Fibroblast of skin of left biceps (primary cell): ENCODE data around the gene ALDH1A1.
A peak's percentile ranks its signal among the peaks of the same experiment; 100 is the strongest.
"Not testable (repeated sequence)": the region's sequence is repeated elsewhere in the genome, so short reads cannot be mapped to it uniquely, and the experiment has no call there.

ENCODE experiments used
- DNase-seq, 2 experiments: peaks; one replicate each; pipeline ENCODE4 v3.0.0-alpha.2; 2013; ENCODE audit warnings: low read depth in 2 of 2

ALDH1A1 gene

DNA sequence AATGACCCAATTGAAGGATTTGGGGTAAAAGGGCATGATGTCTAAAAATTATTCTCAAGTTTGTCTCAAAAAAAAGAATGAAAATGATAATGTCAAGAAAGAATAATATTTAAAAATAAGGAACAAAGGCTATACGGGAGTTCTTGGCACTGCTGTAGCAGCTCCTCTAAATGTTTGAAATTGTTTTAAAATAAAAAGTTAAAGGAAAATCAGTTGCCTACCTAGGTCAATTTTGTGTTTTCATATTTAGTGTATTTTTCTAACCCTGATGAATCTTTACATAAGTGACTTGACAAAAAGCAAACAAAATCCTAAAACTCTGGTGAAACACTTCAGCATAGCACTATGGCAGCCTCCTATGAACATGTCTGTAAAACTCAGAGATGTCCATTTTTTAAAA is 56.4 kb downstream of the ALDH1A1 start:
- no peak for DNase-seq

DNA sequence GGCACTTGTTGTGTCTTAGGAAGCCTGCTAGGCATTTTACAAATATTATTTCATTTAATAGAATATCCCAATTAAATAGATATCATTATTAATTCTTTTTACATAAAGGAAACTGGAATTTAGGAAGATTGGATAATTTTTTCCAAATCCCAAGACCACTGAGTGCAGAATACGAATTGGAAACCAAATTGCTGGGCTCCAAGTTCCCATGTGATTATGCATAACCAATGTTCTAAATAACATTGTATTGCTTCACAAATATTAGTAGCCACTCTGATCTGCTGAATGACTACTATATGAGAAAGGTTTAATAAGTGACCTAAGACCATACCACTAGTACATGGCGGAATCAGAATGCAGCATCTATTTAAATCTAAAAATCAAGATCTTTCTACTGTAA is 57.7 kb downstream of the ALDH1A1 start:
- DNase-seq, result no peak

DNA sequence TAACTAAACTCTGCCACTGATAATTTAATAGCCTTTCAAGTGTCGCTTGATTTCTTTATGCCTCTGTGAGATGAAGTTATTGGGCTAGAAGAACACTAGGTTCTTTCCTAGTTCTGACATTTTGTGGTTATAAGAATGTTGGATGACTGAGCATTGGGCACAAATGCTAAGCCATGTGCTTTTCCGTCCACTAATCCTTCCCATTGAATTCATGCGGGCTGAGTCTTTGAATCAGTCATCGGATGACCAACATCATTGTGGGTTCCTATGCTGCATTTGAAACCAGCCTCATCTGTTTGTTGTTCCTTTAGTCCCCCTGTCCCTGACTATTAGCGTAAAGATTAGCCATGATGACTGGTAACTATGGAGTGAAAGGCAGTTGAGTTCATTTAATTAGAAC is 58.5 kb downstream of the ALDH1A1 start:
- no peak for DNase-seq

DNA sequence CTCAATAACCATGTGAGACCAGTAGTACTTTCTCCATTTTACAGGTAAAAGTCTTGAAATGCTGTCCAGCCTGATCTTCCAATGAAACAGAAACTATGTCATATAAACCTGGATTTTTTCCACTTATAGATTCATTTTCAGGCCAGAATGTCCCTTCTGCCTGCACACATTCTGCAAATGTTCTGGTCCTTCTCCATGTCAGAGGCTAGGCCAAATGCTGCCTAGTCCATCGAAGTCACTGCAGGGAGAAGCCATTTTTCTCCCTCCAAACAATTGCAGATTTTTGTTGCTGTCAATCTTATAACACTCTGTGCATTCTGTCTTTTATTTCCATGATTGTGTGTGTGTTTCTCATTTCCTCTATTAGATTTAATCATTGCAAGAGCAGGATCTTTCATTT is 59.4 kb downstream of the ALDH1A1 start:
- DNase-seq, result no peak

DNA sequence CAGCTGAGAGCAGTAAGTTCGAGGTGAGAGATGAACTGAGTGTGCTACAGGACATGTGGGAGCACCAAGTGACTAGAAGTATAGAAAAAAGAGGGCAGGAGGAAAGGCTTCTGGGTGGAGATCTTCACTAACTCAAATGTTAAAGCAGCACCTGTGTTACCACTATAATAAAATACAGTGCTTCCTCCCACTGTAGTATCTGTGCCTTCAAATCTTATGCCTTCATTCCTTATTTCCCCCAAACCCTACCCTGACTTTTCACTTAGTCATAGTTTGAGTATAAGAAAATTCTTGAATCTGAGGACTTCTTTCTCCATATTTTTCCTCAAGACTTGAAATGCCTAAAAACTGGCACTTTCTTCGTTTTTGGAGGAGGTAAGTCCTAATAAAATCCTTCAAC is 61.8 kb downstream of the ALDH1A1 start:
- no peak for DNase-seq

DNA sequence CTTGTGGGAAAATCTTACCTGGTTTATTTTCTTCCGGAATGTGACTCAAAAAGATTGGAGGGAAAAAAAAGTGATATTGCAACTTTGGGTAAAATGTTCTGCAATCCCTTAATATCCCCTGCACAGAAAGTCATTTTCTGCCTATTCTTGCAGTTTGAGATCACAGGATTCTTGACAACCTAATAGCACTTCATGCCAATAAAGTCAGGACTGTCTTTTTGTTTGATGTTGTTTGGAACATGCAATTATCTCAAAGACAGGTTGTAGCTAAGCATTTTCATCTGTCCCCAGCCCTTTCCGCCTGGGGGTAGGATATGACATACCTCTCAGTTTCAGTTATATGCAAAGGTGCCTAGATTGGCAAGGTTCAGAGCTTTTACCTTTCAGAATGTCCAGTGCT is 63.9 kb downstream of the ALDH1A1 start:
- no peak for DNase-seq

DNA sequence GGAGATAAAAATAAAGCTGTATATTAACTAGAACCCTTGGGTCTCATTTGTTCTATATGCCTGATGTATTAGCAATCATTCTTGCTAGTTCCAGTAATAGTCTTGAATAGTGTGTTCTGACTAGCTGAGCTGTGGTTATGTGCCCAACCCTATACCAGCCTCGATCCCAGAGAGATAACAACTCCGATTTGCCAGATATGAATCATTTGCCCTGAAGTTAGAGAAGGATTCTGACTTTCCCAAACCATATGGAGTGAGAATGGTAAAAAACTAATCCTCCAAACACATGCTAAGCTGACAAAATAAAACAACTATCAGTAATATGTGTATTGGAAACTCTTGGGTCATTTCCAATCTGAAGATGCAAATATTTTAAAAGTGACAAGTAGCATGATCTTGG is 64.8 kb downstream of the ALDH1A1 start:
- DNase-seq, result no peak

DNA sequence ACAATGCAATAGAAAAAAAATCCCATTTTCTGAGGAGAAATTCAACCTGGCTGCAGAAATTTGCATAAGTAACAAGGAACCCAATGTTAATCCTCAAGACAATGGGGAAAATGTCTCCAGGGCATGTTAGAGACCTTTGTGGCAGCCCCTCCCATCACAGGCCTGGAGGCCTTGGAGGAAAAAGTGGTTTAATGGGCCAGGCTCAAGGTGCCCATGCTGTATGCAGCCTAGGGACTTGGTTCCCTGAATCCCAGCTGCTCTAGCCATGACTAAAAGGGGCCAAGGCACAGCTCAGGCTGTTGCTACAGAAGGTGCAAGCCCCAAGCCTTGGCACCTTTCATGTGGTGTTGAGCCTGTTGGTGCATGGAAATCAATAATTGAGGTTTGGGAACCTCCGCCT is 66.5 kb downstream of the ALDH1A1 start:
- DNase-seq, result no peak

DNA sequence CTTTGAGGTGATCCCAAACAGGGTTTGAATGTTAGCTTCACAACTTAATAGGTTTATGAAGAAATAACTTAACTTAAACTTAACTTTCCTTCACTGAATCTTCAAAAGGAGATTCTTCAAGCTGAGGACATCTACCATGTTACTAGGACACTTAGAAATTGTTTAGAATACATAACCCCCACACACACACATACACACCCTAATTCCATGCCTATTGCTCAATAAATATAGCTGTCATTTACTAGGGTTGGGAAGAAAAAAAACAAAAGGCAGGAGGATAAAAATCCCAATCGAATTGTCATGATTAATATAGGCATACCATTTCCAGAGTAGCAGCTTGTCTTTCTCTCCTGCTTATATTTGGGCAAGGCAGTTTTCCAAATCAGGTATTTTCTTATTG is 68.3 kb downstream of the ALDH1A1 start:
- no peak for DNase-seq

DNA sequence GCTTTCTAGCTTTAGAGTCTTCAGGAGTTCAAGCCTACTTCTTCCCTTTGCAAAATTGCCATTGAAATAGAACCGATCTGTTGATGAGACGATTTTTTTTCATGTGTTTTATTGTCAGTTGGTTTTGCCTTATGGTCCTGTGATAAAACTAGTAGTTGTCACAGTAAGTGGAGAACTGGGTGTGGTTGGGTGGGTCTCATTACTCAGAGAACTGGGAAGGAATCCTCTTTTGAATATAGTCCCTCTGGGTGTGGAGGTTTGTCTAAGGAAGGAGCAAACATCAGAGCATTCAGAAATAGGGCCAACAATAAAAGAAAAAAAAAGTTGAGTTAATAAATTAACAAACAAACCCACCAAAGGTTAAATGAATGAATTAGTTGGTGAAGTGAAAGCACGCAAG is 69.0 kb downstream of the ALDH1A1 start:
- DNase-seq, result no peak

DNA sequence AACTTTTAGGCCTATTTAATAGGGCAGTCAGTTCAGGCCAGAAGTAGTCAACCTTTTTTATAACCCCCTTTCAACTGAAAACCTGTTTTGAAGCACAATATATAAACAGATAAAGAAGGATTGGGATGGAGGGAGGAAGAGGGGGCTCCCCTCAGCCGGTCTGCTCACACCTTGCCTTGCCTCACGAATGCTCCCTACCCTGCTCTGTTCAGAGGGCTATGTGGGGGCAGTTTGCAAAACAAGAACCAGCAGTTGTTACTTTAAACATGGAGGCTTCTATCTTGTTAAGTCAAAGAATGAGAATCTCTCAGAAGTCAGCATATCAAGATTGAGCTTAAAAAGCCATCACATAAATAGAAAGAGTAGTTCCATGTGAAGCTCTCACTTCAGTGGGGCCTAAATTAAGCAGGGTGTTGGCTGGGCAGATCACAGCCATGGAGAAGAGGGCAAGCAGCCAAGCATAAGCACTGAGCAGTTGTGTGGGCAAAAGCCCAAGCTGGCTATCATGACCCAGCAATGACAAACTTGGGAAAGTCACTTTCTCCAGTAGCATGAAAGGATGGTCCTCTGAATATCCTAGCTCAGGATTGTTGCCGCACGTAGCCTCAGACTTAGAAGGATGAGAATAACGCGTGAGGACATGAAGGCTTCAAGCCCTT is 70.6 kb downstream of the ALDH1A1 start:
- DNase-seq, result no peak

DNA sequence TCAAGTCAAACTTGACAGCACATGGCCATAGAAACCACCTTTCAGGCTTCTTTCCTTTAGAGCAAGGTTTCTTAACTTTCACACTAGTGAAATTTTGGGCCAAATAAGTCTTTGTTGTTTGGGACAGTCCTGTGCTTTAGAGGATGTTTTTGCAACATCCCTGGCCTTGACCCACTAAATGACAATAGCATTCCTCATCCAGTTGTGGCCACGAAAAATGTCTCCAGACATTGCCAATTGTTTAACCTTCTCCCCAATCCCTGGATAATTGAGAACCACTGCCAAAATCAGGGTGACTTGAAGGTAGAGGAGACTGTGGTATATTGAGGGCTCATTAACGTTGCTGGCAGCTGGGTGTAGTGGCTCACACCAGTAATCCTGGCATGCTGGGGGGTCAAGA is 72.0 kb downstream of the ALDH1A1 start:
- DNase-seq, result no peak

DNA sequence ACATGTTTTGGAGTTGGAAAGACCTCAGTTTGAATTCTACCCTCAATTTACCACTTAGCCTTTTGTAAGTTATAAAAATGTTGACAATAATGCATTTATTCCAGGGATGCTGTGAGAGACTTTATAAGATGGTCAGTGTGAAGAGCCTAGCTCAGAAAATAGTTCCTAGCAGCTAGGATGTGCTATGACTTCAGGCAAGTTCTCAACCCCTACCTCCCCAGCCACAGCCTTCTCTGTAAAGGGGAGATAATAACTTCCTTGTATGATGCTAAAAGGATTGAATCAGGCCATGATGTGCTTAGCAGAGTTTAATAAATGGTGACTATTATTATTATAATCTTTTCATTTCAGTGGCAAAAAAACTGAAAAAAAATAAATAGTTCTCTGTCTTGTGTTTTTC is 77.6 kb downstream of the ALDH1A1 start:
- DNase-seq, result no peak

DNA sequence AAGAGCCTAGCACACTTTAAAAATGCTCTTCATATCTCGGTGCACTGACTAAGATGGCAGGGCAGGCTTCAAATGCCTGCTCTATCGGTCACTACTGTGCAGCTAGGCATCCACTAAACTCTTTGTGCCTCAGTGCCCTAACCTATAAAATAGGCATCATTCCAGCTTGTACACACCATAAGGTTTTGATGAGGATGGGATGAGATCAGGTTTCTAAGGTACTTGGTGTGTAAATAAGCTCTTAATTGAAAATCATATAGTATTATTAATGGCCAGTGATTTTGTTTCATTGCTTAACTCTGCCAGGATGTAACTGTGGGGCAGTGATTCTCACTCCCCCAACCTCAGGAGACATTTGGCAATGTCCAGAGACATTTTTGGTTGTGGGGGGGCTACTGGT is 78.5 kb downstream of the ALDH1A1 start:
- no peak for DNase-seq

DNA sequence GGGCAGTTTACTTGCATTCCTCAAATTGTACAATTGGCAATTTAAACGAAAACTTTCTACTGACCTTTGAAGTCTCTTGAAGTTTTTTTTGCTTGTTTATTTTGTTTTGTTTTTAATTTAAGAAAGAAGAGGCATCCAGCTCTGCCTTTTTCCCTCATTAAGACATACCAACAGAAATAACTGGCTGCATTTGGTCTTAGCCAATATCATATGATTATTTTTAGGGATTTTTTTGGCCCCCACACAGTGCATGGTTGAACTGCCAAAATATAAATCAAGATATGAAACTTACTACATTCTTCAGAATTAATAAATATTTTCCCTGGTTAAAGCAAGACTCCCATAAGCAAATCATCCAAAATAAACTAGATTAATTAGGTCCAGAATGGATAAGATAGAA is 79.4 kb downstream of the ALDH1A1 start:
- DNase-seq, result no peak

DNA sequence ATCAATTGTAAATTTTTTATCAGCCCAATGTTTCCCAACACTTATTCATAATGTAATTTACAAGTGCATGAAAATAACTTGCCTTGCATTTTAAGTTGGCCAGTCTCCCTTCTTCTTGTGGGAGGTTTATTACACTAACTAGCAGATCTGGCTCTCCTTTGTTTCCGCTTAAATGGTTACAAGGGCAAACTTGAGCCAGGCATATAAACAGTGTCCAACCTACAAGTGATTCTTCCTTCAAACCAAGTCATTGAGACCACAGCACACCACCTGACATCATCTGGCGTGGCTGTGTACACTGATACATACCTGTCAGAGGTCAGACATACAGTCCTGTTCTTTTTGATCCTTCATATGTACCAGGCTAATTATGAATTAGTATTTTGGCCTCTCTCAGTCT is 80.1 kb downstream of the ALDH1A1 start:
- DNase-seq, result no peak

DNA sequence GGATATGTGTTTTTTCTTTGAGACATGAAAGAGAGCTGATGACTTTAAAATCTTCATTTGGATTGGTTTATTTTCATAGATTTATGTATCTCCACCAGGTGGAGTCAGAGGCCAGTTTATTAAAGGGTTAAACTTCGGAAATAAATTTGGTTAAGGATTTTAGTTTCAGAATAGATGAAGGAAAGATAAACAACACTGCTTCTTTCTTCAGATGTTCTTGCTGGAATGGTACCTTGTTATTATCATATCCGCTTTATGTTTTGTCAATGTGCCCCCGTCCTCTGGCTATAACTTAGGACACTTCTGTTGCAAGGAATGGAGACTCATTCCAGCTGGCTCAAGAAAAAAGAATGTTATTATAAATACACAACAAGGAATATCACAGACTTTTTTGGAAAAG is 81.2 kb downstream of the ALDH1A1 start:
- no peak for DNase-seq

DNA sequence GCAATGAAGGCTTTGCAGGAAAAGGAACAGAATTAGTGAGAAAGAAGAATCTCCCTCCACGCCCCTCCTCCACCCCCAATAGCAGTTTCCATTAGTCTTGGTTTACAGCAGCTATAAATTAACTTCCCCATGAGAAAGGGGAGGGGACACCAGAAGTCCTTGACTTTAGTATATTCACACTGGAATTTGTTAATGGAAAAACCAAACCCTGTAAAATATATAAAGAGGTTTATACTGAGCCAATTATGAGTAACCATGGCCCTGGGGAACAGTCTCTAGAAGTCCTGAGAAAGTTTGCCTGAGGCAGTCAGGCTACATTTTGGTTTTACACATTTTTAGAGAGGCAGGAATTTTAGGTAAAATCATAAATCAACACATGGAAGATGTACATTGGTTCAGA is 88.5 kb downstream of the ALDH1A1 start:
- DNase-seq, result no peak

DNA sequence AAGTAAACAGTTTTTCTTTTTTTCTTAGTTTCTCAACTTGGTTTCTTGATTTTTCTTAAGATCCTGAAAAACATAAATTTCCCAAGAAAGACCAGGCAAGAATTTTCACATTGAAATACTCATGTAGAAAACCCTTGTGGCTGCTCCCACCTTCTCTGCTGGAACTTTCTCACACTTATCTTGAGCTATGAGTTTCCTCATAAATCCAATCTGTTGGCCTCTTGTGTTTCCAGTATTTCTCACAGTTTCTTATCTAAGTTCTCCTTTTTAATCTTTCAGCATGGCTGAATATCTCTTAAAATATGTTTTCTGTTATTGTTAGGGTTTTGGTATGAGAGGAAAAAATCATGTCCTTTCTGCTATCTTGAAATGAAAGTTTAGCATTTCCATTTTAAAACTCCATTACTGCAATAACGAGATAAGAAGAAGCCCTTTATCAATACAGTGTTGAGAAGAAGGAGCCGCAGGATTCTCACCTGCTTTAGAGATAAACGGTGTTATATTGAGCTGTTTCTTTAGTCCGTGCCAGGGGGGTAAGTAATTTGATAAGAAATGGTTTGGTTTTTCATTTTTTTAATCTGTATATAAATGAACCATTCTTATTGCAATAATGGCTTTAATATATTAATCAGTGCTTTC is 89.3 kb downstream of the ALDH1A1 start:
- DNase-seq, result no peak

DNA sequence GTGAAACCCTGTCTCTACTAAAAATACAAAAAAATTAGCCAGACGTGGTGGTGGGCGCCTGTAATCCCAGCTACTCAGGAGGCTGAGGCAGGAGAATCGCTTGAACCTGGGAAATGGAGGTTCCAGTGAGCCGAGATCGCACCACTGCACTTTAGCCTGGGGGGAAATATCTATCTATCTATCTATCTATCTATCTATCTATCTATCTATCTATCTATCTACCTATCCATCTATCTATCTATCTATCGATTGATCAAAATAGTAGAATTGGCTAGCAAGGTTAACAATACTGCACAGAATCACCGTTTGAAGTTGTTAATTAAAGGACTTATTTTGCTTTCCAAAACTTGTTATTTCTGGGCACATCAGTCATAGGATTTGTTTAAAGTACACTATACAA is 90.1 kb downstream of the ALDH1A1 start:
- not testable (repeated sequence) for DNase-seq

DNA sequence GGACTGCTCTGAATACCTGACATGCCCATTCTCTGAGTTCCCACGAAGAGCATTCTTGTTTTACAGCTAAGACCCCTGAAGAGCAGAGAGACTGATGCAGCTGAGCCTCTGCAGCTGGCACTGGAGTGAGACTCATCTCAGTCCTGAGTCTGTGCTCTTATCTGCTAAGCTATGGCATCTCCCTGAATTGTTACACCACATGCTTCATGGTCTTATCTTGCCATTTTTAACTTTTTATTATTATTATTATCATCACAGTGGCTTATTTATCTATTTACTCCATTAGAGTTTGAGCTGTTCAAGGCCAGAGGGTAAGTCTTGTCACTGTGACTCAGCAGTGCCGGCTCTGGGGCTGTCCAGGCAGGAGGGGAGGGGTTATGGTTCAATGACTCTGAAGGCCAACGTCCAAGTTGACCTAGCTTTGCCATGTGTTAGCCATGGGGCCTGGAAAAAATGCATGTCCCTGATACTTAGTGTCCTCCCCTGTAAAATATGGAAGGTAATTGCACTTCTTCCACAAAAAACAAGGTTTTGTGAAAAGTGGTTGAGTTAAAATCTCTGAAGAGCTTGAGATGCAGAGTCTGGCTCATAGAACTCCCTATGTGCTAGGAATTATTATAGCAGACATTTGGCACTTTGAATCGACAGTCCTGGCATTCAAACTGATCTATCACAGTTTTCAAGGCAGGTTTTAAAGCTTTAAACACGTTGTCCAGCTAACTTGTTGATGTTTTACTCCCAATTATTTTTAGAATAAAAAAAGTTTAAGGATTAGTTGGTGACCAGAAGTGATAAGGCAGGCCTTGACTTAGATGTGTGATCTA is 94.6 kb downstream of the ALDH1A1 start:
- DNase-seq, result no peak

DNA sequence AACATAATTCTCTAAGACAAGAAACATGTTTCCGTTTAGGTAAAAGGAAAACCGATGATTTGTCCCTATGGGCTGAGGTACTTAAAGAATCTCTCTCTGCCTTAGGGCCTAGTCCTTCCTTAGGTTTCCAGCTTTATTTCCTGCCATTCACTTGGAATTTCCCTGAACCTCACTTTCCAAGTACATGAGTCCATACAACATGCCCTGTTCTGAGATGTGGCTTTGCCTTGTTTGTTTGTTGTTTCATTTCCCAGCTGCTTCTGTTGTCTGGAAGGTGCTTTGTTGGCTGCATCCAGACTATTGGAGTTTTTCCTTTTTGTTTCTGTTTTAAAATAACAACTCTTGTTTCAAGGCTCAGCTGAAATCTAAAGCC is 95.2 kb downstream of the ALDH1A1 start:
- DNase-seq, result no peak

DNA sequence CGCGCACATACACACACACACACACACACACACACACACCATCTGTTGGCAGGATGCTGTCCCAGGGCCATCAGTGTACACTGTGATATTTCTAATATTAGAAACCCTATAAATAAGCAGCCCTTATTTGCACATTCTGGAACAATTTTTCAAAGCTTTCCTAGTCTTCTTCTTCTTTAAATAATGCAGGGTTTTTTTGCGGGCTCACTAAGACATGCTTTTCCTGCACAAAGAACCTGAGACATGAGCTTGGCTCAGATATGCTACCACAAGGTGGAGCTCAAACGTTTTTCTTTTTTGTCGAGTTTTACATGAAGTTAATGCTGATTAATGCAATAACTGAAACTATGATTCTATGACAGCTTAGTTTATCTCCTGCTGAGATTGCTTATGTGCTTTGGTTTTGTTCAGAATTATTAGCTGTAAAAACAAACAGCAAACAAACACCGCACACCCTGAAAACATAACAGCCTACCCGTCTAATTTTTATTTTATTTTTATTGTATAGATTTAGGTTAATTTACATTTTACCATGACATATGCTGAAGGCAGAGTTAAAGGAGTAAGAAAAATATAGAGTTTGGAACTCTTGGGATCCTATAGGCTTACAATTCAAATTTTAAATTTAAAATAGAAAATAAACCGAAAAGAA is 95.8 kb downstream of the ALDH1A1 start:
- DNase-seq, result peak; percentile 20 to 23
